SU-DHL-6 (cell line): ENCODE results near the gene RMND1.

Experiments used
- EZH2phosphoT487 ChIP-seq: fragments of 200-600 bp; sonication (generic), shearing (Covaris generic); conservative IDR thresholded peaks from 2 replicates; pipeline ENCODE4 v1.6.1; 2018; ENCODE audit warnings: mild to moderate bottlenecking, antibody characterized with exemption, low read length, moderate library complexity, mixed read lengths
- TF ChIP-seq, protein P1 (sequence below): fragments of 200-600 bp; sonication (generic); IDR thresholded peaks from one replicate; pipeline ENCODE4 v1.5.1; 2017; ENCODE audit warnings: antibody characterized with exemption, mild to moderate bottlenecking, low read length, moderate library complexity; ENCODE audit not compliant: insufficient read depth, poor library complexity, severe bottlenecking

DNA sequence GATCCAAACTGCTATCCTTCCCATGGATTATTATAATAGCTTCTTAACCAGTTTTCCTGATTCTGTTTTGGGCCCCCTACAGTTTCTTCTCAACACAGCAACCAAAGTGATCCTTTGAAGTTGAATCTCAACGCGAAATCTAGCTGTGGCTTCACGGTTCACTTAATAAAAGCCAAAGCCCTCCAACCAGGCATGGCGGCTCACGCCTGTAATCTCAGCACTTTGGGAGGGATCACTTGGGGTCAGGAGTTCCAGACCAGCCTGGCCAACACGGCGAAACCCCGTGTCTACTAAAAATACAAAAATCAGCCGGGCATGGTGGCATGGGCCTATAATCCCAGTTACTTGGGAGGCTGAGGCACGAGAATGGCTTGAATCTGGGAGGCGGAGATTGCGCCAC is 3.3 kb downstream of the RMND1 start:
- TF ChIP-seq, protein P1, sequence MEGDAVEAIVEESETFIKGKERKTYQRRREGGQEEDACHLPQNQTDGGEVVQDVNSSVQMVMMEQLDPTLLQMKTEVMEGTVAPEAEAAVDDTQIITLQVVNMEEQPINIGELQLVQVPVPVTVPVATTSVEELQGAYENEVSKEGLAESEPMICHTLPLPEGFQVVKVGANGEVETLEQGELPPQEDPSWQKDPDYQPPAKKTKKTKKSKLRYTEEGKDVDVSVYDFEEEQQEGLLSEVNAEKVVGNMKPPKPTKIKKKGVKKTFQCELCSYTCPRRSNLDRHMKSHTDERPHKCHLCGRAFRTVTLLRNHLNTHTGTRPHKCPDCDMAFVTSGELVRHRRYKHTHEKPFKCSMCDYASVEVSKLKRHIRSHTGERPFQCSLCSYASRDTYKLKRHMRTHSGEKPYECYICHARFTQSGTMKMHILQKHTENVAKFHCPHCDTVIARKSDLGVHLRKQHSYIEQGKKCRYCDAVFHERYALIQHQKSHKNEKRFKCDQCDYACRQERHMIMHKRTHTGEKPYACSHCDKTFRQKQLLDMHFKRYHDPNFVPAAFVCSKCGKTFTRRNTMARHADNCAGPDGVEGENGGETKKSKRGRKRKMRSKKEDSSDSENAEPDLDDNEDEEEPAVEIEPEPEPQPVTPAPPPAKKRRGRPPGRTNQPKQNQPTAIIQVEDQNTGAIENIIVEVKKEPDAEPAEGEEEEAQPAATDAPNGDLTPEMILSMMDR, result no peak
- TF ChIP-seq EZH2phosphoT487, result no peak
